GM21367 (cell line): Measurements from ENCODE around the gene SMO.
"Not testable (repeated sequence)": the region's sequence is repeated elsewhere in the genome, so short reads cannot be mapped to it uniquely, and the experiment has no call there.

Experiments
- ATAC-seq: cut with Tn5 transposase; IDR thresholded peaks from one replicate; pipeline ENCODE4 v1.9.1; 2021; ENCODE audit not compliant: unreplicated experiment

SMO gene

DNA sequence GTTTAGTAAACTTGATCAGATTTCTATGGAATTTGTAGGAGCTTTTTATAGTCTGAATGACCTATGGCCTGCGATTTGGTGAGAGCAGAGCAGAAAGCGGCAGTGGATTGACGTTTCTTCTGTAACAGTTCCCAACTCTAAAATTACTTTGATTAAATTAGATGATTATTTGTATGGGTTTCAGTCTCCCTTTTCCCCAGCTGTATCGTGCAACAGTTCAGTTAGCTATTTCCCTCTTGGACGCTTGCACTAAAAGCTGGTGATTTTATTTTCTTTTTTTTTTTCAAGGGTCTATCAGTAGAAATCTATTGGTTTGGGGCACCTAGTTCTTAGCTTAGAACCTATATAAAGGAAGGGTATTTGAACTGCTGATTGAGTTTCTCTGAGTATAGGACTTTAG, 43.2 kb downstream of the SMO start:
- no peak for ATAC-seq

DNA sequence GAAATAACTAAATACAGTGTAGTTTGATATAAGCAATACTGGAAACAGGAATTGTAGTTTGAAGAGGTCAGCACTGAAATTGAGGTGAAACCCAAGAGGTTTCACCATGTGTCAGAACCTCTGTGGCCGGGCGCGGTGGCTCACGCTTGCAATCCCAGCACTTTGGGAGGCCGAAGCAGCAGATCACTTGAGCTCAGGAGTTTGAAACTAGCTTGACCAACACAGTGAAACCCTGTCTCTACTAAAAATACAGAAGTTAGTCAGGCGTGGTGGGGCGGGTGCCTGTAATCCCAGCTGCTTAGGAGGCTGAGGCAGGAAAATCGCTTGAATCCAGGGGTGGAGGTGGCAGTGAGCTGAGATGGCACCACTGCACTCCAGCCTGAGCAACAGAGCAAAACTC, 50.1 kb downstream of the SMO start:
- ATAC-seq, result no peak

DNA sequence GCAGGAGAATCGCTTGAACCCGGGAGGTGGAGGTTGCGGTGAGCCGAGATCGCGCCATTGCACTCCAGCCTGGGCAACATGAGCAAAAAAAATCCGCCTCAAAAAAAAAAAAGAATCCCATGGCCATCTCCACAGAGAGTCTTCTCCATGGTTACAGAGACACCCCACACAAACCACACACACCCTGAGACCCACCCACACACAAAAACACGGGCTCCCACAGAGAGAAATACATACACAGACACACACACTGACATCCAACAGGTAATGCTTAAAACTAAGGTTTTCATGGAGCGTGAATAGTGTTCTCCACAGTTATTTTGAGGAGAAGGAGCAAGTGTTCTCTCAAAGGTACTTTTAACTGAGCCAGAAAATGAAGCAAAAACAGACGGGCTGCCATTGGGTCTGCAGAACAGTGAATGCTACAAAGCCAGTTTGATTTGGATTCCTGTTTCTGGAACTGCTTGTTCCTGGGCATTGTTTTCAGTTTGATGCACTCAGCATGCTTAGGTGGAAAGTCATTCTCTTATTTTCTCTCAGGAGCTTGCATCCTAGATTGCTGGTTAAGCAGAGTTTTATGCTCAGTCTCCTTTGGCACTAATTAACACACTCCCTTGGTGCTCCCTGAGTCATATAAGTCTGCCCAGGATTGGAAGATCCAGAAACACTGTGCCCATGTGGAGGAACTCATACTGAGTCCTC, 51.8 kb downstream of the SMO start:
- ATAC-seq, result no peak

DNA sequence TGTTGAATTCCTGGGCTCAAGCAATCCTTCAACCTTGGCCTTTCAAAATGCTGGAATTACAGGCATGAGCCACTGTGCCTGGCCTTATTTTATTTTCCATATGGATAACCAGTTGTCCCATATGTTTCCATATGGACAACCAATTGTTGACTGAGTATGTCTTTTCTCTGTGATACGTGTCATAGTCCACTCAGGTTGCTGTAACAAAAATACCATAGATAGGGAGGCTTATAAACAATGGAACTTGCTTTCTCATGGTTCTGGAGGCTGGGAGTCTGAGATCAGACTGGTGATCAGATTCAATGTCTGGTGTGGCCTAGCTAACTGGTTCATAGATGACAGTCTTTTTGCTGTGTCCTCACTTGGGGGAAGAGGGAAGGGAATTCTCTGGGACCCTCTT, 55.8 kb downstream of the SMO start:
- no peak for ATAC-seq

DNA sequence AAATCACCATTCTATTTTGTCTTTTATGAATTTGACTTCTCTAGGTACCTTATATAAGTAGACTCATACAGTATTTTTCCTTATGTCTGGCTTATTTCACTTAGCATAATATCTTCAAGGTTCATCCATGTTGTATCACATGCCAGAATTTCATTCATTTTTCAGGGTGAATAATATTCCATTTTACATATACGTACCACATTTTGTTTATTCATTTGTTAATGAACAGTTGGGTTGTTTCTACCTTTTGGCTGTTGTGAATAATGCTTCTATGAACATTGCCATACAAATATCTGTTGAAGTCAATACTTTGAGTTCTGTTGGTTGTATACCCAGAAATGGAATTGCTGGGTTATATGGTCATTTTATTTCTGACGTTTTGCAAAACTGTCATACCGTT, 57.1 kb downstream of the SMO start:
- ATAC-seq, result no peak

DNA sequence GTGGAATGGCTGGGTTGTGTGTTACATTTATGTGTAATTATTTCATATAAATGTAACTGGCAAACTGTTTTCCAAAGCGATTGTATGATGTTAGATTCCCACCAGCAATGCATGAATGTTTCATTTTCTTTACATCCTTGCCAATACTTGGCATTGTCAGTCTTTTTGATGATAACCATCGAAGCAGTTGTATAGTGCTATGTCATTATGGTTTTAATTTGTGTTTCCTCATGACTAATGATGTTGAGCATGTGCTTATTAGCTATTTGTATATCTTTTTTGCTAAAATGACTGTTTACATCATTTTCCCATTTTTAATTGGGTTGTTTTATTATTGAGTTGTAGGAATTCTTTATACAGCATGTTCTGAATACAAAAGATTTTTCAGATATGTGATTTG, 58.7 kb downstream of the SMO start:
- no peak for ATAC-seq

DNA sequence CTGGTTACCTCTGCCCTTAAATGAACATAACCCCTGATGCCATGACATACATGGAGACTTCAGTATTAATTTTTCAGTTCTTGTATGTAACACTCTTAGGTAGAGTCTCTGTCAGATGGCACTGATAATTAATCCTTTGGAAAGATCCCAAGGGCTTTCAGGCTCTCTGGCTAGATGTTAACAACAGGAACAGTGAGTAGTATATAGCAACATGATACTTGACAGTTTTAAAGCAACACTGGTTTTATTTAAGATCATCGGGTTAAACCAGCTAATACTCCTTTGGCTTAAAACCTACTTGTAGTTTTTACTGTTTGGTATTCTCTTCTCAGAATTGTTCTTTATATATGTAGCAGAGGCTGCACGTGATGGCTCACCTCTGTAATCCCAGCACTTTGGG, 63.7 kb downstream of the SMO start:
- no peak for ATAC-seq

DNA sequence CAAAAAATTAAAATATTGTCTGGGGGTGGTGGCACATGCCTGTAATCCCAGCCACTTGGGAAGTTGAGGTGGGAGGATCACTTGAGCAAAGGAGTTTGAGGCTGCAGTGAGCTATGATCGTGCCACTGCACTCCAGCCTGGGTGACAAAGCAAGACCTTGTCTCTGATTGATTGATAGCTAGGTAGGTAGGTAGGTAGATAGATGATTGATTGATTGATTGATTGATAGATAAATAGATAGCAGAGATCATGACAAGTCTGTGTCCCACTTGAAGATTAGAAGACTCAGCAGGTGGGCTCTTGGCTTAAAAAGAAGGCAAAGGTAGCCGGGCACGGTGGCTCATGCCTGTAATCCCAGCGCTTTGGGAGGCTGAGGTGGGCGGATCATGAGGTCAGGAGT, 64.2 kb downstream of the SMO start:
- not testable (repeated sequence) for ATAC-seq

DNA sequence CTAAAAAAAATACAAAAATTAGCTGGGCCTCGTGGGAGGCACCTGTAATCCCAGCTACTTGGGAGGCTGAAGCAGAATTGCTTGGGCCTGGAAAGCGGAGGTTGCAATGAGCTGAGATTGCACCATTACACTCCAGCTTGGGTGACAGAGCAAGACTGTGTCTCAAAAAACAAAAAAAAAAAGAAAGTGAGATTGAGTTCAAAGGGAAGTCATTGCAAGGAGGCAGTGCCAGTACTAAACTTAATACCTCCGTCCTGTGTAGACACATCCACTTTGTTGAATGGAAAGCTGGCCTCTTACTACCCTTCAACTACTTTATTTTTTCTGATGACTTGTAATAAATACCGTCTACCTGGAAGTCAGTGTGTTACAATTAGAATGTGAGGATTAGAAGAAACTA, 67.4 kb downstream of the SMO start:
- no peak for ATAC-seq

DNA sequence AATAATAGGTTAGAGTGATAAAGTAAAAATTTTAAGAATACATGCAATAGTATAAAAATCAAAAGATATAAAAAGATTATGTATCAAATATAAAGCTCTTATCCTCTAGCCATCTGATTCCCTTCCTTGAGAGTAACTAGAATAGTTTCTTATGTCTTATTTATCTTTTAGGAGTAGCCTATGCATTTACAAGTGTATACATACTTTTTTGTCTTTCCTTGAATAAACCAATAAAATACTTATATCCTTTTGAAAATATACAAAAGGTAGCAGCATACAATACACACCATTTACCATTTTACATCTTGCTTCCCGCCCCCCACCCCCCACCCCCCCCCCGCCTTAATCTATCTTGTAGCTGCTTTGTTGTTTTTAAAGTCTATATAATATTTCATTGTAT, 67.8 kb downstream of the SMO start:
- ATAC-seq, result no peak

DNA sequence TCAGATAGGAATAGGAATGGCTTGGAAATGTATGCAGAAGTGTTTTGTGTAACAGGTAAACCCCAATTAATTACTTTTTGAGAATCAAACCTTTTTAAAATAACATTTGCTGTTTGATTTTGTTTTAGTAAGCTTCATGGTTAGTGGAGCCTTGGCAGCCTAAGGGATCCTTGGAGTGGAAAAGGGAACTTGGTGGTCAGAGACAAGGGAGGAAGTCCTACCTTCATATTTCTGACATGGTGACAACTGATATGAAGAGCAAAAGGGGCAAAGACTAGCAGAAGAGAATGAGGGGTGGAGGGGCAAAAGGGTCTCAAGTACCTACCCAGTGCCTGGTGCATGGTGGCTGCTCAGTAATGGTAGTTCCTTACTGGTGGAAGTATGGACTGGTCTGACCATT, 68.7 kb downstream of the SMO start:
- no peak for ATAC-seq

DNA sequence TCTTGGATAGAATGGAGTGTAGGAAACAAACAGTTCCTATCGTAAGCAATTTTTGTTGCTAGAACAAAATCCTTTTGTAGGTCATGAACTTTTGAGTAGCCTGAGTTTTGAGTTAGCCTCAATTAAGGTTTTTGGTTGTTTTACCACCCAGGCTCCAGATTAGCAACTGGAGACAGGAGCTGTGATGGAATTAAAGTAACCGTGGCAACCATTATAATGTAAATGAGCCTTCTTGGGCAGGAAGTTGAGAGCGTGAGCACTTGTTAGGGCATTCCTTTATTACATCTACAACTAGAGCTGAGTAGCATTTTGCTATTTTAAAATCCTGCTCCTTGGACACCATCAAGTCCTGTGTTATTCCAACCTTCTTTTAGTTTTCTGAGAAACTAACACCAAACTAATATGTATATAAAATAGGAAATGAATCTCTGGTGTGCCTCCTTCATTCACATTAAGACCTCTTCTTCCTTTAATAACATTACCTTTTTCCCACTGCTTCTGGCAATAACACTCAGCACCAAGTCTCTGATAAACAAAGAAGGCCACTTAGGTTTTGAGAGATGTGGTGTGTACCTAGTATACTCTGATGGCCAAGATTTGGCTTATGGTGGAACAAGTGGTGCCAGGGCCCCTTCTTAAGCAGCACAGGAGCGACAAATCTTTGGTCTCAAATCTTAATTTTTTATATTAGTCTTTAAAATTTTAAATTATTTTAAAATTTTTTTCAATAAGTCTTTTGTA, 70.4 kb downstream of the SMO start:
- no peak for ATAC-seq

DNA sequence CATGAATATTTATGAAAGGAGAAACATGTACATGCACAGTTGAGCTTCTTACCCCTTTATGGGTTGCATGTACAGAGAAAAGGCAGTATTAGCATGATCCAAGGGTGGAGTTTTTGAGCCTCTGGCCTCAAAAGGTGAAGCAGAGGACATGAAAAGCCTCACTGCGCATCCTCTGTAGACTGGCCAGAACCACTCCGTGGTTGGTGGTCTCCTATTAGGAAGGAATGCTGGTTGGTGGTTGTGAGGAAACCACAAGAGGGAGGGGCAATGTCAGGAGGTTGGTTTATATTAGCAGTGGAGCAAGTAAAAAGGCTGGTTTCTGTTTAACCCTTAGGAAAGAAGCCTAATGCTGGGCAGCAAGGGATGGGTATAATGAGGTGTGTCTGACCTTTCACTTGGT, 73.9 kb downstream of the SMO start:
- no peak for ATAC-seq
